ENCODE measurements around the gene VAMP7.
"Not testable (repeated sequence)": the region's sequence is repeated elsewhere in the genome, so short reads cannot be mapped to it uniquely, and the experiment has no call there.

The VAMP7 gene, protein sequence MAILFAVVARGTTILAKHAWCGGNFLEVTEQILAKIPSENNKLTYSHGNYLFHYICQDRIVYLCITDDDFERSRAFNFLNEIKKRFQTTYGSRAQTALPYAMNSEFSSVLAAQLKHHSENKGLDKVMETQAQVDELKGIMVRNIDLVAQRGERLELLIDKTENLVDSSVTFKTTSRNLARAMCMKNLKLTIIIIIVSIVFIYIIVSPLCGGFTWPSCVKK
- total RNA-seq: 42.9 to 124 (median 83.1) reads per million in 17 experiments

DNA sequence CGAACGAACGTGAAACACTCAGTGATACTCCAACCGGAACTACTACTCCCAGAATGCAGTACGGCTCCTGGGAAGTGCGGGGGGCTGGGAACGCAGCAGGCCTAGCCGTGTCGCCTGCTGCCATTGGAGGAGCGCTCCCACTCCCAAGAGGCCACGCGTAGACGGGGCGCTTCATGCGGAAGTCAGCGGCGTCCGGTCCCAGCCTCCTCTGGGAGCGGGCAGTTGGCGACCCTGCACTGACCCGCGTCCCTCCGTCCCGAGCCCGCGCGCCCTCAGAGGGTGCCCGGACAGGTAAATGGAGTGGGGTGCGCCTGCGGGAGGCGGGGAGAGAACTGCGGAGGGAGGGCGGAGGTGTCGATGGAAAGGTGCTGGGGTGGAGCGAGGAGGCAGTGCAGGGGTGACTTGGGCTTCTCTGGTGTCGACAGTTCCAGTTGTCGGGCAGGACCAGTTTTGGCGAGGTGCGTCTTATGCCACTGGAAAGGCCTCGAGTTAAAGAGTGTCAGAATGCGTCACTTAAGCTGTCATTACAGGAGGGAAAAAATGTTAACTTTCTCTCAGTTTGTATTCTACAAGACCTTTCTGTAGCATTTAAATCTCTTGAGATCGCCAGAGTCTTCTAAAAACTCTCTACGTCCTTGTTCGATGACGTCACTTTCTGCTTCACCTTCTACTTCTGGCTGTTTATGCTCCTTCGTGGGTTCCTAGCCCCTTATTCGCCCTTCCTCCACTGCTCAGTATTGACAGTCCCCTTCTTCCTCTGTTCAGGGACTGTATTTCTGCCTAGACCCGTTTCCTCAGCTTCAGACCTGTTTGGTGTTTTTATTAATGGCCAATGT, at the start of gene VAMP7:
TSS of gene VAMP7 (plus strand) at position 188 of the 836 bp plus-strand sequence. CDS start 8,122 bp downstream, outside the sequence.
- peak; percentile 88 to 92 (median 91) for DNase-seq

GRCh38 chrX:155841232-155841631, 39.9 kb upstream of the VAMP7 start:
- peak in 3 of 4 experiments; percentile 27 to 64 (median 63) for DNase-seq

- DNase-seq: not testable (repeated sequence)
These were observed 29.4 kb upstream of the VAMP7 start for GRCh38 chrX:155851786-155852185.

GRCh38 chrX:155857561-155857960, 23.6 kb upstream of the VAMP7 start:
- peak in 2 of 4 experiments; percentile 6 to 7 for DNase-seq

- DNase-seq: no peak
These were observed 16.5 kb upstream of the VAMP7 start for GRCh38 chrX:155864655-155865054.

GRCh38 chrX:155865193-155865592, 16.0 kb upstream of the VAMP7 start:
- DNase-seq: no peak

DNA sequence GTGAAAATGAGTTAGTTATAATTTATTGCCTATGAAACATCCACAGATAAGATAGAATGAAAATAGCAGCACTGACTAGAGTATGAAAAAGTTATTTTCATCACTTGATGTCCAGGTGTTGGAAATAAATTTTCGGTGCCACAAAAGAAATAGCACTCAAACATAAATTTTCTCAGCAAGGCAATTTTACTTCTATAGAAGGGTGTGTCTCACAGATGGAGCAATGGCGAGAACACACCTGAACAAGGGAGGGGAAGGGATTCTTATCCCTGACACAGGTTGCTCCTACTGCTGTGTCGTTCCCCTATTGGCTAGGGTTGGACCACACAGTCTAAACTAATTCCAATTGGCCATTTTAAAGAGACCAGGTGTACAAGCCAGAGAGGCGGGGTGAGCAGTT, 13.3 kb upstream of the VAMP7 start:
- DNase-seq: no peak

- DNase-seq: no peak
These were observed 10.2 kb upstream of the VAMP7 start for GRCh38 chrX:155870958-155871357.

DNA sequence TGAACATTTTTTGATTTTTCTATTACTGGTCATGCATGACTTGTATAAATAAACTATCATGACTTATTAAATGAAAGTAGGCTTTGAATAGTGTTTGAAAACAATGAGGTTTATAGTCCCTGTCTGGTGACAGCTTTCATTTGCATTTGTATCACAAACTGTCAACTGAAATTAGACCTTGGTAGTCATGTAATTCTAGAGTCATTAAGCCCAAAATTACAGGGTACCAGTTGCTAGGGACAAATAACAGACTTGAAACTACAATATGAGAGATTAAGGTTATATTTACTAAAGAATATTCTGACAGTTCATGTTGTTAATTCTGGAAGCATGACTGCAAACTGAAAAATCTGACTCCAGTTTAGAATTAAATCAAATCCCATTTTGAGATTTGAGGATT, 9.2 kb upstream of the VAMP7 start:
- DNase-seq: no peak

DNA sequence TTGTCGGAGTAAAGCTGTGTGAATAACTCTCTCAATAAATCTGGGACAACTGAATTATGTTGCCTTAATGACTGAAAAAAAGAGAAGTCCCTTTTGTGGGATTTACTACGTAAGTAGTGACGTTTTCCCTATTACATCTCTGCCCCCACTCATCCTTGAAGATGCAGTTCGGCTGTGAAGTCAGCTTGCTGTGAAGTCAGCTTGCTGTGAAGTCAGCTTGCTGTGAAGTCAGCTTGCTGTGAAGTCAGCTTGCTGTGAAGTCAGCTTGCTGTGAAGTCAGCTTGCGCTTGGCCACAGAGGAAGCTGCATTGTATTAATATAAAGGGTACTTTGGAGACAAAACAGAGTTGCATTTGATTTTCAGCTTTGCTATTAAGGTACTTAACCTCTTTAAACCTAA, 8.0 kb upstream of the VAMP7 start:
- peak in 3 of 4 experiments; percentile 5 to 54 (median 12) for DNase-seq

DNA sequence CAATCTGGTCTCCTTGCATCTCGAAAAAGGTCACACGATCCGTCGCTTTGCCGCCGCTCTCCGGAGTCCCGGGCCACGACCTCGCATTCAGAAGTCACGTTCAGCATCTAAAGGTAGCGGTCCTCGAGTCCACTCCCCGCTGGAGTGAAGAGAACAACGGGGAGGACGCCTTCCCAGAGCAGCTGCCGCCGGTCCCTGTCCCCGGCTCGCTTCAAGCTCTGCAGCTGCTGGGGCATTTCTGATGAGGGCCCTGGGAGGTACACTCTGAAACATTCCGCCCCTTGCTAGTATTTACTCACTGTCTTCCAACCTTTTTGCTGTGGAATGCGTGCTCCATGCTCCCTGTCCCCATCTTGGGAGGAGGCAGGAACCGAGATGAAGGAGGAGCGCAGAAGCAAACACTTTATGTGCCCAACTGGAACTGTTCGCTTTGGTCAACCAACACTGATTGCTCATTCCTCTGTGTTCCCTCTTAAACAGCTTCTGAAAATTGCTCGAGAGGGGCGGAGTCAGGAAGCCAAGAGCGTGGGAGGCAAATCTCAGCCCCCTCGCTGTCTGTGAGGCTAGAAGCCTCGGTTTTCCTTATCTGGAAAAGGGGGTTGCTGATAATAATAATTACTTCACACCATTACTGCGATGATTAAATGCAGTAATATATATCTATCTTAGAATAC, 6.4 kb upstream of the VAMP7 start:
- no peak for DNase-seq

GRCh38 chrX:155876704-155877103, 4.4 kb upstream of the VAMP7 start:
- DNase-seq: peak in 2 of 4 experiments; percentile 10 to 21

DNA sequence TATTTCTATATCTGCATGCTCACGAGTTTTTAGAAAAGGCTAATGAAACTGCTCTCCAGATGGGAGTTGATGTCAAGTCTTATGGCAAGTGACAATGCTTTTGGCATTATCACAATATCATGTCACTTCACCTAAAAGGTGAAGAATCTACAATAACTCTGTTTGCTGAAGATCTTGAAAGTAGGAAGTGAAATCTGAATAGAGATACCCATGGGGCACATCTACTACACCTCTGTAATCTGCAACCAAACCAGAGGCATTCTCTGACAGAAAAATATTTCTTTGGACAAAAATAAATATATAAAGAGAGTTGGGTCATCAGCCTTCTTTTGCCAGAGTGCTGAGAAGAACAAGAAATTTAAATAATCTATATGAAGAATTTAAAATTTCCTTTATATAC, 3.9 kb upstream of the VAMP7 start:
- DNase-seq: no peak

DNA sequence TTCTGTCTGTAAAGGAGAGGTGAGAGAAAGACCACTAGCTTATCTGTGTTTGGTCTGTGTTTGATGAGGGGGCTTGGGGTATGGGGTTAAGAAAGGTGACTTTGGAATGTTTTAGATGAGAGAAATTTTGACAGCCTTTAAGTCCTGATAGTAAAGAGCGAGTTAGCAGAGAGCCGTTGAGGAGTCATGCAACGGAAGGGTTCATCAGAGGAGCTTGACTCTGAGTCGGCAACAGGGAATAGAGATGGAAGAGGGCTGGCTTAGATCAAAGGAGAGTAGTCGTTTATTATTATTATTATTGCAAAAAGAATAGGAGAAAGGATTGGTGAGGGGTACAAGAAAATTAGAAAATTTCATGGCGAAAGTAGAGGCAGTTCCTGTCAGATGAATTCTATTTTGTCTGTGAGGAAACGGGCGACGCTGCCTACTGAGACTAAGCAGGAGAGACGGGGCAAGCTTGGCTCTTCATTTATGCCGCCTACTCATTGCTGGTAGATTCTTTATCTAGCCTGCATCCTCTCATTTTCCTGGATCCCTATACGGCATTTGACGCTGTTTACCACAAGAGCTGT, 473 bp upstream of the VAMP7 start:
- no peak for DNase-seq

DNA sequence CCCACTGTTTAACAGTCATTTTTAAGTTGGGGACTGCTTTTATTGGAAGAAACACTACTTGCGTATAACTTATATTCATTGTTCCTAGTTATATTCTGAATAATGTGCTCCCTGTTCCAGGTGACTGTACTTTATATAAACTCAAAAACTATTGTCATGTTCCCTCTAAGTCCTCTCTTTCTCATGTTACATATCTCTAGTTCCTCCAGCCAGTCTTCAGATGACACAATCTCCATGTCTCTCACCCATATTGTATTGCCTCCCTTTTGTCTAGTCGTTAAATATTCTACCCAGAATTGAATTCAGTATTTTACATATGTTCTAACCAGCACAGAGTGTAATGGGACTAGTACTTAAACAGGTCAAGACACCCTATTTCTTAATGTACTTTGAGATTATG, 5.3 kb downstream of the VAMP7 start:
- DNase-seq: no peak

DNA sequence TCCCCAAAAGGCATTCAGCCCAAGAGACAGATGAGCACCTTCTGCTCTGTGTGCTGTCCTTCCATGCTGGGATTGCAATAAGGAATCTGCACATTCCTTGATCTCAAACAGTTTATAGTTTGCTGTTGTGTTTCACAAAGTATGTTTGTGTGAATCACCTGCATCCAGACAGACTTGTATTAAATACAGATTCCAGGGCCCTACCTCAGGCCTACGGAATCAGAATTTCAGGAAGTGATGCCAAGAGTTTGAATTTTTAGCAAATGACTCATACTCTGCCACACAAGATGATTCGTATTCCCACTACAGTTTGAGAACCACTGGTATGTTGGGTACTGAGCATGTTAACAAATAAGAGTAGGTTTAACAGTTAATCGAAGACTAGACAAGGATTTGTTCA, 7.0 kb downstream of the VAMP7 start:
- peak in 2 of 4 experiments; percentile 37 to 49 for DNase-seq

GRCh38 chrX:155889328-155889727, 8.2 kb downstream of the VAMP7 start:
- DNase-seq: no peak

- DNase-seq: peak; percentile 11 to 64 (median 44)
These were observed 10.5 kb downstream of the VAMP7 start for GRCh38 chrX:155891446-155892210.

DNA sequence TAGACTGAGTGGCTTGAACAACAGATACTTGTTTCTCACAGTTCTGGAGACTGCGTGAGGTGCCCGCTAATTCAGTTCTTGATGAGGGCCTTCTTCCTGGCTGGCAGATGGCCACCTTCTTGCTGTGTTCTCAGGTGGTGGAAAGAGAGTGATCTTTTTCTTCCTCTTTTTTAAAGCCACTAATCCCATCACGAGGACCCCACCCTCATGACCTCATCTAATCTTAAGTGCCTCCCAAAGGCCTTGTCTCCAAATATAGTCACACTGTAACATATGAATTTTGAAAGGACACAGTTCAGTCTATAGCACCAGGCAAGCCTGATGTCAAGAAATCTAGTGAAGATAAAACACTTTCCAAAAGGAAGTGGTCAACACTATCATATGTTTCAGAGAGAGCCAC, 12.4 kb downstream of the VAMP7 start:
- peak in 2 of 4 experiments; percentile 3 to 5 for DNase-seq

- DNase-seq: peak; percentile 12 to 49 (median 32)
These were observed 15.4 kb downstream of the VAMP7 start for GRCh38 chrX:155896512-155896911.

GRCh38 chrX:155899366-155899765, 18.2 kb downstream of the VAMP7 start:
- DNase-seq: no peak

GRCh38 chrX:155900765-155901164, 19.6 kb downstream of the VAMP7 start:
- DNase-seq: no peak

Data from suppressor macrophage (primary cell).